Stomach (tissue), 9 donors: ENCODE measurements around the gene TMA7. TPM values are rescaled to one million over a fixed set of nuclear protein-coding genes. Genes with fewer than 3 reads are reported as not detected.
A peak's percentile ranks its signal among the peaks of the same experiment; 100 is the strongest.

Source experiments
- DNase-seq, 2 donors: peaks; one replicate each; pipeline versions ENCODE4 v3.0.0 to v3.0.0-alpha.2; 2013 to 2019
- H3K27ac ChIP-seq, 5 donors: fragments of 200-600 bp in 4 of 5; sonication (generic) in 4 of 5; one replicate each; pipeline ENCODE4 v1.5.1; 2013 to 2019; ENCODE audit warnings: mild to moderate bottlenecking in 1 of 5, moderate library complexity in 1 of 5
- H3K27me3 ChIP-seq, 3 donors: fragments of 200-600 bp; sonication (generic); one replicate each; pipeline ENCODE4 v1.5.1; 2017 to 2019; ENCODE audit warnings: mixed run types in 1 of 3
- H3K36me3 ChIP-seq, 4 donors: fragments of 200-600 bp; sonication (generic); 1 replicate in 3 of 4; 2 replicates in 1 of 4; pipeline ENCODE4 v1.5.1; 2016 to 2019
- H3K4me1 ChIP-seq, 4 donors: fragments of 200-600 bp; sonication (generic); one replicate each; pipeline ENCODE4 v1.5.1; 2016 to 2019
- H3K4me3 ChIP-seq, 4 donors: fragments of 200-600 bp; sonication (generic) in 3 of 4; one replicate each; pipeline ENCODE4 v1.5.1; 2016 to 2019; ENCODE audit warnings: mild to moderate bottlenecking in 1 of 4
- H3K9me3 ChIP-seq, 4 donors: fragments of 200-600 bp; sonication (generic); one replicate each; pipeline ENCODE4 v1.5.1; 2016 to 2019
- CTCF ChIP-seq, 7 experiments: fragments of 450-650 bp in 4 of 7; fragments of 200-600 bp in 3 of 7; sonication (generic) in 3 of 7; IDR thresholded peaks; one replicate each; pipeline ENCODE4 v1.5.1; 2016 to 2019; ENCODE audit warnings: antibody characterized with exemption in 7 of 7, control low read depth in 2 of 7, mild to moderate bottlenecking in 1 of 7
- EP300 ChIP-seq: sonication (generic); formaldehyde crosslinking; IDR thresholded peaks from one replicate; pipeline ENCODE4 v1.6.1; 2017; ENCODE audit warnings: antibody characterized with exemption
- POLR2A ChIP-seq, 4 donors: fragments of 450-650 bp; IDR thresholded peaks; one replicate each; pipeline ENCODE4 v1.6.1; 2016; ENCODE audit warnings: antibody characterized with exemption in 4 of 4, control low read depth in 2 of 4, mild to moderate bottlenecking in 1 of 4, moderate library complexity in 1 of 4
- POLR2AphosphoS5 ChIP-seq, 3 donors: sonication (generic); formaldehyde crosslinking; IDR thresholded peaks; one replicate each; pipeline ENCODE4 v1.6.1; 2016; ENCODE audit warnings: antibody characterized with exemption in 3 of 3
- WGBS, 5 donors: extraction: QIAGEN DNeasy Blood & Tissue Kit in 3 of 5; methylation state at CpG; one replicate each; pipeline versions ENCODE4 v1.1.5 to v1.1.7; 2013 to 2018; 5-methylcytosine and 5-hydroxymethylcytosine counted together
- intact Hi-C: fragments of 100-400 bp; cut with DNase I; formaldehyde crosslinking; loops from one replicate; pipeline ENCODE4 v1.15.1; 2023; ENCODE audit warnings: low total_unique reads
- polyA plus RNA-seq, 3 donors: library from polyadenylated mRNA; stranded (reverse); fragments of 200-250 nt; gene quantifications; one replicate each; pipeline ENCODE4 v1.2.3, GENCODE V29; 2013
- total RNA-seq, 5 donors: library from RNA; depleted of rRNA; stranded (reverse); fragments of >200 nt; gene quantifications; one replicate each; pipeline versions ENCODE4 v1.1.0 to v1.2.3, GENCODE V29; 2014 to 2016
- donor health status: healthy with polysubstance abuse.
- donor health status: Bipolar disorder and iron deficiency.
- donor health status: healthy.

The TMA7 gene
- total and polyA plus RNA-seq, 8 donors = 107 to 702 (median 266) TPM

GRCh38 chr3:48409291-48410201 is 30.5 kb upstream of the TMA7 start:
- WGBS, 5 donors = 88 to 91% (median 89%) methylated on average over 27 to 31 of the region's 31 CpGs
- Histone ChIP-seq H3K36me3 (peaks cover 82 to 100% (median 100%) of the 10 kb centered on the region in 4 donors), H3K4me3 (no peak overlapping the region), H3K27me3 (no peaks in the 10 kb centered on the region), H3K27ac (no peak overlapping the region), H3K9me3 (no peaks in the 10 kb centered on the region), H3K4me1 (peaks cover 0 to 5% (median 0%) of the 10 kb centered on the region in 4 donors)
- TF ChIP-seq CTCF (IDR thresholded peaks at IDR 0.05) (no peak), POLR2AphosphoS5 (IDR thresholded peaks at IDR 0.05) (no peak), POLR2A (IDR thresholded peaks at IDR 0.05) (no peak), EP300 (no peak)
- intact Hi-C loops = loop anchor here (10.0 kb wide), 1 partner anchor 135 kb away; no protein-coding TSS in a partner anchor
- DNase-seq = peak in 1 of 2 donors; percentile 3

- TF ChIP-seq POLR2AphosphoS5 (IDR thresholded peaks at IDR 0.05) (no peak), POLR2A (IDR thresholded peaks at IDR 0.05) (no peak), EP300 (no peak), CTCF (IDR thresholded peaks at IDR 0.05) (no peak)
- H3K27me3 ChIP-seq = no peaks in the 10 kb centered on the region
- peaks cover 88 to 100% (median 100%) of the 10 kb centered on the region in 4 donors for H3K36me3 ChIP-seq
- peaks cover 0 to 8% (median 0%) of the 10 kb centered on the region in 4 donors for H3K4me1 ChIP-seq
- H3K27ac ChIP-seq = no peak overlapping the region
- intact Hi-C loops = loop anchor here (10.0 kb wide), 1 partner anchor 136 kb away; no protein-coding TSS in a partner anchor
- DNase-seq = peak in 1 of 2 donors; percentile 0
- 94 to 99% (median 96%) methylated on average over 12 to 16 of the region's 16 CpGs for WGBS, 5 donors
- H3K4me3 ChIP-seq = no peak overlapping the region
- no peaks in the 10 kb centered on the region for H3K9me3 ChIP-seq
These were observed 29.6 kb upstream of the TMA7 start for GRCh38 chr3:48410205-48411040.

DNA sequence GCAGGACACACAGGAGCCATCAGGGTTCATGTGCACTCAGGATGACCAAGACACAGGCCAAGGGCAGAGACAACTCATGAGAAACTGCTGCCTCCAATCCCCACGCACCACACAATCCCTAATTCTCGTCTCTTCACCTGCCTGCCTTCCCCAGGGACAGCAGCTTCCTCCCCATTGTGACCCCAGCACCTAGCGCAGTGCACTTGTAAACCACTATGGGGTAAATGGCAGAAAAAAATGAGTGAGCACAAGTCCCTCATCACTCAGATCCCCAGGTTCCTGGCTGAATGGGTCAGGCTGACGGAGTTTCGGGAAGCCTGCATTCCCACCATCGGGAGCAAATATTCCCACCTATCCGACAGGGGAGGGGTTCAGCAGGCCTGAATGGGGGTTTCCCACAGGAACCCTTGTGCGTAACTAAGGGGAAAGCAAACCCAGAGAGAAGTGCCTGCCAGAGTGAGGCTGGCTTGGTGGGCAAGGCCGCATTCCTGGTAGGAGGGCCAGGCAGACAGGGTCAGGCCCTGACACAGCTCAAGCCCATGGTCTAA is 28.9 kb upstream of the TMA7 start:
- H3K27me3 ChIP-seq = no peaks in the 10 kb centered on the region
- no peak overlapping the region for H3K27ac ChIP-seq
- intact Hi-C loops = loop anchor here (10.0 kb wide), 1 partner anchor 136 kb away; no protein-coding TSS in a partner anchor
- H3K4me1 ChIP-seq = peaks cover 0 to 8% (median 0%) of the 10 kb centered on the region in 4 donors
- H3K9me3 ChIP-seq = no peaks in the 10 kb centered on the region
- H3K36me3 ChIP-seq = peaks cover 86 to 100% (median 100%) of the 10 kb centered on the region in 4 donors
- no peak for TF ChIP-seq POLR2A (IDR thresholded peaks at IDR 0.05)
- no peak for TF ChIP-seq POLR2AphosphoS5 (IDR thresholded peaks at IDR 0.05)
- TF ChIP-seq EP300 = no peak
- TF ChIP-seq CTCF (IDR thresholded peaks at IDR 0.05) = no peak
- 93 to 96% (median 93%) methylated on average over 9 of the region's 9 CpGs for WGBS, 5 donors
- no peak for DNase-seq
- H3K4me3 ChIP-seq = no peak overlapping the region
